A673 (cell line): Measurements from ENCODE around the gene SLIT3. TPM values are rescaled to one million over a fixed set of nuclear protein-coding genes. Genes with fewer than 3 reads are reported as not detected.
"Not testable (repeated sequence)": the region's sequence is repeated elsewhere in the genome, so short reads cannot be mapped to it uniquely, and the experiment has no call there.

Experiments
- BruUV-seq: library from RNA; stranded (reverse); fragments of 400-500 nt; replicated peaks from 2 replicates; lab custom pipeline; 2021; lab: Mats Ljungman, UMichigan
- CTCF ChIA-PET: fragments of 300-600 bp; sonication (Branson Sonifier 250); formaldehyde crosslinking; loops from one replicate; lab custom pipeline; 2022; ENCODE audit warnings: antibody characterized with exemption; lab: Charles Lee
- POLR2A ChIA-PET: fragments of 300-600 bp; sonication (Branson Sonifier 250); formaldehyde crosslinking; loops from one replicate; lab custom pipeline; 2022; ENCODE audit warnings: antibody characterized with exemption; ENCODE audit not compliant: low non-redundant PET; lab: Charles Lee
- DNase-seq: peaks from one replicate; pipeline ENCODE4 v3.0.0-alpha.2; 2015; ENCODE audit warnings: low spot score
- H3K27ac ChIP-seq: fragments of 200-600 bp; sonication (generic); 2 replicates; pipeline ENCODE4 v1.5.1; 2016; ENCODE audit warnings: mixed run types, low read depth, mild to moderate bottlenecking, mixed read lengths, antibody characterized with exemption, low read length; ENCODE audit not compliant: poor library complexity, severe bottlenecking
- H3K27me3 ChIP-seq: fragments of 200-600 bp; sonication (generic); replicated peaks from 2 replicates; pipeline ENCODE4 v1.6.1; 2017; ENCODE audit warnings: mixed run types, low read depth, mild to moderate bottlenecking, mixed read lengths, antibody characterized with exemption, low read length; ENCODE audit not compliant: insufficient read depth, poor library complexity
- H3K36me3 ChIP-seq: fragments of 200-600 bp; sonication (generic); 2 replicates; pipeline ENCODE4 v1.6.1; 2016; ENCODE audit warnings: mixed run types, mild to moderate bottlenecking, mixed read lengths, antibody characterized with exemption, low read length; ENCODE audit not compliant: insufficient read depth, poor library complexity, severe bottlenecking
- H3K4me1 ChIP-seq: fragments of 200-600 bp; sonication (generic); 2 replicates; pipeline ENCODE4 v1.6.1; 2017; ENCODE audit warnings: mixed run types, mild to moderate bottlenecking, mixed read lengths, antibody characterized with exemption, low read length; ENCODE audit not compliant: insufficient read depth, poor library complexity, severe bottlenecking
- H3K4me3 ChIP-seq: fragments of 200-600 bp; sonication (generic); 2 replicates; pipeline ENCODE4 v1.5.1; 2016; ENCODE audit warnings: low read depth, mixed run types, mild to moderate bottlenecking, mixed read lengths, low read length; ENCODE audit not compliant: poor library complexity, severe bottlenecking
- H3K9me3 ChIP-seq: fragments of 200-600 bp; sonication (generic); 2 replicates; pipeline ENCODE4 v1.6.1; 2016; ENCODE audit warnings: mixed run types, low read depth, mild to moderate bottlenecking, mixed read lengths, antibody characterized with exemption, low read length; ENCODE audit not compliant: poor library complexity, severe bottlenecking
- CTCF ChIP-seq: fragments of 300-800, 200-600 bp; sonication (generic); conservative IDR thresholded peaks from 2 replicates; pipeline ENCODE4 v1.5.1; 2017; ENCODE audit warnings: low read depth, mild to moderate bottlenecking, antibody characterized with exemption, low read length, moderate library complexity, mixed read lengths
- EZH2 ChIP-seq: fragments of 200-600 bp; sonication (generic); IDR thresholded peaks from 2 replicates; pipeline ENCODE4 v1.6.1; 2017; ENCODE audit warnings: borderline replicate concordance, low read depth, mild to moderate bottlenecking, mixed read lengths, antibody characterized with exemption, low read length; ENCODE audit not compliant: poor library complexity, severe bottlenecking
- intact Hi-C: fragments of 100-400 bp; cut with micrococcal nuclease; formaldehyde crosslinking; loops from one replicate; pipeline ENCODE4 v1.10.0; 2022; ENCODE audit not compliant: unreplicated experiment
- total RNA-seq: library from RNA; stranded (reverse); gene quantifications from 2 replicates; pipeline ENCODE4 v1.2.3, GENCODE V29; 2021

SLIT3 gene
- total RNA-seq, 1 experiment from 2014 or later: not detected

- Histone ChIP-seq H3K27me3 (no peaks in the 10 kb centered on the region), H3K4me1 (no peaks in the 10 kb centered on the region), H3K9me3 (no peaks in the 10 kb centered on the region), H3K27ac (no peak overlapping the region), H3K36me3 (no peaks in the 10 kb centered on the region), H3K4me3 (no peak overlapping the region)
- ChIA-PET POLR2A (no interaction called here), CTCF (no interaction called here)
- DNase-seq: no peak
- intact Hi-C loops: no loop called here
- no peak for TF ChIP-seq EZH2
- TF ChIP-seq CTCF: no peak
- no TSS peak for BruUV-seq
These were observed 655.7 kb downstream of the SLIT3 start for GRCh38 chr5:168645195-168645594.

- CTCF ChIA-PET: no interaction called here
- no TSS peak for BruUV-seq
These were observed 658.9 kb downstream of the SLIT3 start for GRCh38 chr5:168642019-168642418.

GRCh38 chr5:168638846-168639245, 662.1 kb downstream of the SLIT3 start:
- H3K9me3 ChIP-seq, intact Hi-C loops, H3K36me3 ChIP-seq, H3K27ac ChIP-seq, CTCF ChIA-PET, H3K27me3 ChIP-seq, H3K4me3 ChIP-seq, H3K4me1 ChIP-seq, POLR2A ChIA-PET, DNase-seq, BruUV-seq: not testable (repeated sequence)

More at GRCh38 chr5:168642019-168642418, 658.9 kb downstream of the SLIT3 start:
- H3K4me3 ChIP-seq: no peak overlapping the region
- no peaks in the 10 kb centered on the region for H3K36me3 ChIP-seq
- DNase-seq: no peak
- no peak overlapping the region for H3K27ac ChIP-seq
- H3K4me1 ChIP-seq: no peaks in the 10 kb centered on the region
- intact Hi-C loops: no loop called here
- POLR2A ChIA-PET: no interaction called here
- no peaks in the 10 kb centered on the region for H3K9me3 ChIP-seq
- H3K27me3 ChIP-seq: no peaks in the 10 kb centered on the region
- TF ChIP-seq CTCF (no peak), EZH2 (no peak)

- no TSS peak for BruUV-seq
- TF ChIP-seq EZH2 (no peak), CTCF (no peak)
- H3K4me3 ChIP-seq: no peak overlapping the region
- H3K36me3 ChIP-seq: no peaks in the 10 kb centered on the region
- H3K27ac ChIP-seq: no peak overlapping the region
- no peak for DNase-seq
- intact Hi-C loops: no loop called here
- POLR2A ChIA-PET: no interaction called here
- CTCF ChIA-PET: no interaction called here
- no peaks in the 10 kb centered on the region for H3K4me1 ChIP-seq
- no peaks in the 10 kb centered on the region for H3K27me3 ChIP-seq
- H3K9me3 ChIP-seq: no peaks in the 10 kb centered on the region
These were observed 663.1 kb downstream of the SLIT3 start for GRCh38 chr5:168637793-168638192.
